Esophagus squamous epithelium (tissue), 4 donors: ENCODE data around the gene UPP2.

Experiments
- POLR2A ChIP-seq, 4 donors: fragments of 450-650 bp; IDR thresholded peaks; one replicate each; pipeline ENCODE4 v1.6.1; 2017; ENCODE audit warnings: antibody characterized with exemption in 4 of 4, mild to moderate bottlenecking in 4 of 4, moderate library complexity in 3 of 4
- TF ChIP-seq, protein P1 (sequence below), 6 experiments: fragments of 450-650 bp in 4 of 6; fragments of 200-600 bp in 2 of 6; sonication (generic) in 2 of 6; IDR thresholded peaks; one replicate each; pipeline ENCODE4 v1.5.1; 2016 to 2019; ENCODE audit warnings: antibody characterized with exemption in 6 of 6, mild to moderate bottlenecking in 4 of 6, moderate library complexity in 4 of 6

DNA sequence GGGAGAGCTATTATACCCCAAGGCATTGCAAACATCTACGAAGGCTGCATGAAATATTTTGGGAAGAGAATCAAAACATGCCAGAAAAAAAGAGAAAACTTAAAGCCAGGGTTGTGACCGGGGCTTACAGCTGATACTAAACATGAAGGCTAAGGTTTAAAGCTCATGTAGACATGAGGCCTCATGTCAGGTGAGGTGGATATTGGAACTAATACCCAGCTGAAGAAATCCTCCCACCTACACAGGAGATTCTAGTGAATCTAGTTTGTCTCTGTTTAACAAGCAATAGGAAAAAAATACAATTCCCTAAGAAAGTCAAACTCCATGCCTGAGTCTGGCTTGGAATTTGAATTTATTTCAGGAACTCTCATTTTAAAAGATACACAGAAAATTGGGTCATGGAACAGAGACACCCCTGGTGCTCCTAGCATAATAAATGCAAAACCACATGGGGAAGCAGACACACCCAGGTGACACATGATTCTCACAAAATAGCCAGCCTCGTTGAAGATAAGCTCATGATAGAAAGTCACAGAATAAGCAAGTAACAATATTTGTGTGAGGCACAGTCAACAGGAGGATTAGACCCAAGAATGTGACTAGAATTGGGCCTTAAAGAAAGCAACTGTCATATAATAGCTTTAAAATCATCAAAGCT is 42.2 kb downstream of the UPP2 start:
- TF ChIP-seq, protein P1, sequence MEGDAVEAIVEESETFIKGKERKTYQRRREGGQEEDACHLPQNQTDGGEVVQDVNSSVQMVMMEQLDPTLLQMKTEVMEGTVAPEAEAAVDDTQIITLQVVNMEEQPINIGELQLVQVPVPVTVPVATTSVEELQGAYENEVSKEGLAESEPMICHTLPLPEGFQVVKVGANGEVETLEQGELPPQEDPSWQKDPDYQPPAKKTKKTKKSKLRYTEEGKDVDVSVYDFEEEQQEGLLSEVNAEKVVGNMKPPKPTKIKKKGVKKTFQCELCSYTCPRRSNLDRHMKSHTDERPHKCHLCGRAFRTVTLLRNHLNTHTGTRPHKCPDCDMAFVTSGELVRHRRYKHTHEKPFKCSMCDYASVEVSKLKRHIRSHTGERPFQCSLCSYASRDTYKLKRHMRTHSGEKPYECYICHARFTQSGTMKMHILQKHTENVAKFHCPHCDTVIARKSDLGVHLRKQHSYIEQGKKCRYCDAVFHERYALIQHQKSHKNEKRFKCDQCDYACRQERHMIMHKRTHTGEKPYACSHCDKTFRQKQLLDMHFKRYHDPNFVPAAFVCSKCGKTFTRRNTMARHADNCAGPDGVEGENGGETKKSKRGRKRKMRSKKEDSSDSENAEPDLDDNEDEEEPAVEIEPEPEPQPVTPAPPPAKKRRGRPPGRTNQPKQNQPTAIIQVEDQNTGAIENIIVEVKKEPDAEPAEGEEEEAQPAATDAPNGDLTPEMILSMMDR (IDR thresholded peaks at IDR 0.05) = no peak
- TF ChIP-seq POLR2A (IDR thresholded peaks at IDR 0.05) = no peak
